Psoas muscle (tissue), 8 donors: Measurements from ENCODE around the gene CDK14. TPM values are rescaled to one million over a fixed set of nuclear protein-coding genes. Genes with fewer than 3 reads are reported as not detected.
A peak's percentile ranks its signal among the peaks of the same experiment; 100 is the strongest.

ENCODE experiments used
- ATAC-seq, 4 donors: fragments of 200-7000 bp; cut with Tn5 transposase; one replicate each; pipeline ENCODE4 v1.9.1; 2020; ENCODE audit warnings: moderate library complexity in 3 of 4, mild to moderate bottlenecking in 2 of 4
- DNase-seq, 2 donors: peaks; one replicate each; pipeline ENCODE4 v3.0.0-alpha.2; 2020
- H3K27ac ChIP-seq: fragments of 200-600 bp; one replicate; pipeline ENCODE4 v1.8.0; 2022
- H3K27me3 ChIP-seq, 3 donors: fragments of 200-600 bp in 1 of 3; one replicate each; pipeline versions ENCODE4 v1.6.1 to v1.8.0; 2013 to 2022; ENCODE audit warnings: low read length in 2 of 3, mild to moderate bottlenecking in 2 of 3, moderate library complexity in 1 of 3; ENCODE audit not compliant: insufficient read depth in 3 of 3
- H3K36me3 ChIP-seq, 2 donors: fragments of 200-600 bp in 1 of 2; one replicate each; pipeline versions ENCODE4 v1.6.1 to v1.8.0; 2013 to 2022; ENCODE audit warnings: low read depth in 1 of 2, mild to moderate bottlenecking in 1 of 2, moderate library complexity in 1 of 2; ENCODE audit not compliant: insufficient read depth in 1 of 2
- H3K4me1 ChIP-seq: fragments of 200-600 bp; one replicate; pipeline ENCODE4 v1.8.0; 2022
- H3K4me3 ChIP-seq: fragments of 200-600 bp; one replicate; pipeline ENCODE4 v1.8.0; 2022; ENCODE audit warnings: mild to moderate bottlenecking
- H3K9me3 ChIP-seq: fragments of 200-600 bp; one replicate; pipeline ENCODE4 v1.8.0; 2022
- CTCF ChIP-seq: fragments of 200-600 bp; IDR thresholded peaks from one replicate; pipeline ENCODE4 v1.8.0; 2022; ENCODE audit warnings: antibody characterized with exemption
- WGBS, 3 donors: extraction: QIAGEN DNeasy Blood & Tissue Kit; methylation state at CpG; one replicate each; pipeline versions ENCODE4 v1.1.6 to v1.1.7; 2013; 5-methylcytosine and 5-hydroxymethylcytosine counted together
- intact Hi-C, 2 donors: fragments of 100-400 bp; cut with DNase I; formaldehyde crosslinking; loops; one replicate each; pipeline versions ENCODE4 v1.11.0 to v1.14.2; 2022
- polyA plus RNA-seq, 3 donors: library from polyadenylated mRNA; stranded (reverse); fragments of 200-250 nt; gene quantifications; one replicate each; pipeline ENCODE4 v1.2.3, GENCODE V29; 2013
- total RNA-seq, 4 donors: library from RNA; stranded (reverse); fragmentation: NEBNext Ultra II Directional in 2 of 4; extraction: Animal tissue kit (Norgen Biotek cat#: 25700) in 2 of 4; gene quantifications; one replicate each; pipeline versions ENCODE4 v1.2.1 to v1.2.4, GENCODE V29; 2021 to 2023
- donor health status: healthy with polysubstance abuse.
- donor health status: DM: no; HTN: no; CAD: no; lungs with moderate emphysema.
- donor health status: Bipolar disorder and iron deficiency.
- donor health status: healthy.
- donor health status: DM: yes; HTN: yes; CAD: no.
- donor health status: DM: no; HTN: no; CAD: no.
- donor health status: DM: no; HTN: no; CAD: no.
- donor health status: DM: yes; HTN: yes; CAD: no.

The CDK14 gene
- total and polyA plus RNA-seq, 7 donors: 1.7 to 16.6 (median 10.6) TPM

DNA sequence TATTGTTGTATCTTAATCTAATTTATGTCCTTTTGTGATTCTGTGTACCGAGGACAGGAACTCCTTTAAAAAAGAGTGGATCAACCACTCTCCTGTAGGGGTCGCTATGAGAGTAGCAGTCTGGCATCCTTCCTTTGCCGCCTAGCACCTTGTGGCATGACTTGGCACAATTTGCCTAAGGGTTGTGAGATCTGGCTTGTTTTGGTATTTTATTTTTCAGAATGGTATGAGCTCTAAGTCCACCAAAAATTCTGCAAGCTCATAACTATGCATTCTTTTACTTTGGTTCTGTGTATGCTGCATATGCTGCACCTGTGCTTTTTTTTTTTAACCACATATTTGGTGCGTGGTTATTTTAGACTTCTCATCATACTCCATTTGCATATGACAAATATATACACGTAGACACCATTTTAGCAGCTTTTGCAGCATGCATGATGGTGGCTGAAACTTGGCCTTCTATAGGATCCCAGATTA is 112.8 kb downstream of the CDK14 start:
- no peak overlapping the region for H3K27ac ChIP-seq
- peak in 1 of 4 donors; percentile 38 for ATAC-seq
- H3K4me1 ChIP-seq: peaks cover 13% of the 10 kb centered on the region
- H3K27me3 ChIP-seq: no peaks in the 10 kb centered on the region
- no peaks in the 10 kb centered on the region for H3K36me3 ChIP-seq
- no peak for DNase-seq
- intact Hi-C loops: no loop called here
- 48 to 61% (median 54%) methylated on average over 5 of the region's 5 CpGs for WGBS, 3 donors
- peak; percentile 14 for TF ChIP-seq CTCF
- no peaks in the 10 kb centered on the region for H3K9me3 ChIP-seq
- no peak overlapping the region for H3K4me3 ChIP-seq

DNA sequence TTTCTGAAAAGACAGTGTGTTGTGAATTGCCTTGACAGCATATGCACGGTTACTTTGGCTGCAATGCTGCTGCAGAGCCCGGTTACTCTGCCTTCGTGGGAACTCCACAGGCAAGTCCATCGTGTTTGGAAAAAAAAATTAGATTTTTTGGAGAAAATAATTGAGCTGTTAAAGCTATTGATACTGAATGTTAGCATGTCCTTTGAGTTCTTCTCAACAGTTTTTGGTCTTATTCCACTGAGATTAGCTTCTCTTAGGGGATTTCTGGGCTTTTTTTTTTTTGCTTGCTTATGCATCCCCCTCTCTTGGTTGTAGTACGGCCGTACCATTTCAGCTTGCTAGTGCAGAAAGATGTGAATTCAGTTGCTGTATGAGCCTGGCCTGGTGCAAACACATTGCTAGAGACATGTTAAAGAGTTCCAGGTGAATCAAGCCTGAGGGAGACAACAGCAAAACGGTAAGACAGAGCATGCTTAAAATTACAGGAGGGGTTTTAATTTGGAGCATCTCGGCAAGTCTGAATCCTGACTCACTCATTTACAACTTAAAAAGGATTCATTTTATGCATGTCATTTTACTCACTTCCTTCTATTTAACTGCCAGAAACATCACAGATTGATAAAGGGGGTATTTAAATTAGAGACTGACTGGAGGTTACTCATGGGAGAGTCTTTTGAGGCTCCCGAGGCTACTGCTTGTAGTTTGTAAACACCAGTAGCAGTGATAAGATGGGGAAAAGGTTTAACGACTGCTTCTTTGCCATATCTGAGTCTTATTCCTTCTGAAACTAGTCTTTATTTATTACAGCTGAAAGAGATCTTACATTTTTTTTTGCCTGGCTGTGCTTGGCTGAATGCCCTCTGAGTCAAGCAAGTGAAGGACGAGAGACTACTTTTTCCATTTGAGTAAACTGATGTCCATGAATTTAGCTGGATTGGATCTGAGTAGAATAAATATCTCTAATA is 113.7 kb downstream of the CDK14 start:
- Histone ChIP-seq H3K4me1 (peaks cover 13% of the 10 kb centered on the region), H3K27ac (no peak overlapping the region), H3K9me3 (no peaks in the 10 kb centered on the region), H3K4me3 (no peak overlapping the region), H3K36me3 (no peaks in the 10 kb centered on the region), H3K27me3 (no peaks in the 10 kb centered on the region)
- DNase-seq (no peak), ATAC-seq (peak in 1 of 4 donors; percentile 11)
- intact Hi-C loops: no loop called here
- WGBS, 3 donors: 32 to 37% (median 34%) methylated on average over 11 of the region's 11 CpGs
- no peak for TF ChIP-seq CTCF

DNA sequence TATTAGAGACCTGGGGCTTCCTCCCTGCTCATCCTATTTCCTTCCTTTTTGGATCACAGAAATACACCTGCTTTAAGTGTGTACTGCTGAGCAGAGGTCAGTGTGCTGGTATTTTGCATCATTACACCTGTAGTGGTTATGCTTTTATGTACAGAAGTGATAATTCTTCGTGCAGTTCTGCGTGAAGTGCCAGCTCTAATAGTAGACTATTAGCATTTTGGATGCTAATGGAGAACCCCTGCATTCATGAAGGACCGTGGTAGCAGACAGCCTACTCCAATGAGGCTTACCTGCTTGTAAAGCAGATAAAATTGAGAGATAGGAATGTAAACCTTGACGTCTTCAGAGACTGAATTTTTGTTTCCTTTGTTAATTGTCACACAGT is 114.3 kb downstream of the CDK14 start:
- no peaks in the 10 kb centered on the region for H3K36me3 ChIP-seq
- ATAC-seq (peak in 1 of 4 donors; percentile 9), DNase-seq (no peak)
- no peak for TF ChIP-seq CTCF
- peaks cover 13% of the 10 kb centered on the region for H3K4me1 ChIP-seq
- H3K27ac ChIP-seq: no peak overlapping the region
- no peaks in the 10 kb centered on the region for H3K9me3 ChIP-seq
- 84 to 87% (median 85%) methylated on average over 4 of the region's 4 CpGs for WGBS, 3 donors
- no peaks in the 10 kb centered on the region for H3K27me3 ChIP-seq
- intact Hi-C loops: no loop called here
- H3K4me3 ChIP-seq: no peak overlapping the region

DNA sequence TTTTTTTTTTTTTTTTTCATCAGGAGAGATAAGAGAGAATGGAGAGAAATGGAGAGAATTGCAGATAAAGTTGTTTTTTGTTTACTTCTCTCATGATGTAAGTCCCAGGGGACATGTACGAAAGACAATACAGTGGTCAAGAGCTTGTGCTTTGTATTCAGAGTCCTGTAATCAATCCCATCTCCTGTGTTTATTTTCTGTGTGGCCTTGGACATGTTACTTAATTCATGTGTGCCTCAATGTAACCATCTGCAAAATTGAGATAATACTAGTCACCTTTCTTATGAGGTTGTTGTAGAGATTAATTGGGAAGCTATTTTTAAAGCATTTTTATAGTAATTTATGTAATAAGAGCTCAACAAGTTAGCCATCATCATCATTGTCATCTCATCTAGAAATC is 117.5 kb downstream of the CDK14 start:
- no peak overlapping the region for H3K4me3 ChIP-seq
- 82 to 96% (median 90%) methylated on average over 1 of the region's 1 CpG for WGBS, 3 donors
- ATAC-seq (no peak), DNase-seq (no peak)
- TF ChIP-seq CTCF: no peak
- peaks cover 13% of the 10 kb centered on the region for H3K4me1 ChIP-seq
- H3K36me3 ChIP-seq: no peaks in the 10 kb centered on the region
- H3K27ac ChIP-seq: no peak overlapping the region
- intact Hi-C loops: no loop called here
- no peaks in the 10 kb centered on the region for H3K27me3 ChIP-seq
- H3K9me3 ChIP-seq: no peaks in the 10 kb centered on the region
